Memory B cell (primary cell): ENCODE results near the gene LGALS4.
A peak's percentile ranks its signal among the peaks of the same experiment; 100 is the strongest.

ENCODE experiments used
- ATAC-seq: fragments of 150-1000 bp; cut with Tn5 transposase; 2 replicates; pipeline ENCODE4 v1.10.0; 2021; ENCODE audit warnings: low read depth, mild to moderate bottlenecking, moderate library complexity
- DNase-seq, 2 donors: peaks; one replicate each; pipeline ENCODE4 v3.0.0; 2022; ENCODE audit warnings: low spot score in 2 of 2
- H3K27ac Mint-ChIP-seq: one replicate; pipeline ENCODE4 v1.8.0; 2022; ENCODE audit warnings: mild to moderate bottlenecking, moderate library complexity, mixed read lengths
- H3K27me3 Mint-ChIP-seq: one replicate; pipeline ENCODE4 v1.8.0; 2022; ENCODE audit warnings: mixed read lengths
- H3K36me3 Mint-ChIP-seq: one replicate; pipeline ENCODE4 v1.8.0; 2022; ENCODE audit warnings: mild to moderate bottlenecking, mixed read lengths
- H3K4me1 Mint-ChIP-seq: one replicate; pipeline ENCODE4 v1.8.0; 2022; ENCODE audit warnings: mixed read lengths
- H3K4me3 Mint-ChIP-seq: one replicate; pipeline ENCODE4 v1.8.0; 2022; ENCODE audit warnings: mild to moderate bottlenecking, moderate library complexity, mixed read lengths
- H3K9me3 Mint-ChIP-seq: one replicate; pipeline ENCODE4 v1.8.0; 2022; ENCODE audit warnings: mixed read lengths

Gene LGALS4

DNA sequence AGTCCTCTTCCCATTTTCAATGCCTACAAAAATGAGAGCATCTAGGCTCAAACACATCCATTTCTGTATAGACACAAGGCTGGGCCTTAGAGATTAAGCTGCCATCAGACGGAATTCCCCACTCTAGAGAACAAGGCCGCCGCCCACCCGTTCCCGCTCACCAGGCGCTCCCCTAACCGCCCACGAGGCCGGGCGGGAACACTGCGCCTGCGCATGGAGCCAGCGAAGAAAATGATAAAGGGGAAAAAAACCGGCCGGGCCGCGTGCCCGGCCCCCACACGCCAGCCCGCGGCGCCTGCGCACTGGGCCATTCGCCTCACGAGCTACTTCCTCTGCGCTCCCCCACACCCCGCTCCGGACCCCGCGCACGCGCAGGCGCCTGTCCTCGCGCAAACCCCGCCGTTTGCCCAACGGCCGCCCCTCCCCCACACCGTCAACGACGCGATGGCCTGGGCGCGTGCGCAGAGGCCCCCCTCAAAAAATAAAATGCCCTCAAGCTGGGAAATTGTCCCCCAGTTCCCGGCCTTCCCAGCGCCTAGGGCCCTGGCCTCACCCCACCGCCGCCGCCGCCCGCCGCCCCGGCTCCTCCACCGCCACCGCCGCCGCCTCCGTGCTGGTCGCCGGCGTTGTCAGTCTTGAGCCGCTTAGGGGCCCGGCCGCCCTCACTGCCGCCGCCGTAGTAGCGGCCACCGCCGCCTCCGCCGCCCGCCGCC is 36.6 kb upstream of the LGALS4 start:
- Mint-ChIP-seq H3K36me3 (peaks cover 22% of the 10 kb centered on the region), H3K27ac (peak overlapping the region; percentile 98), H3K9me3 (no peaks in the 10 kb centered on the region), H3K27me3 (no peaks in the 10 kb centered on the region), H3K4me3 (peak overlapping the region; percentile 95), H3K4me1 (peaks cover 42% of the 10 kb centered on the region)
- DNase-seq (peak; percentile 93 to 97), ATAC-seq (peak; percentile 30)

- peaks cover 47% of the 10 kb centered on the region for H3K4me1 Mint-ChIP-seq
- H3K36me3 Mint-ChIP-seq, result peaks cover 29% of the 10 kb centered on the region
- no peaks in the 10 kb centered on the region for H3K9me3 Mint-ChIP-seq
- ATAC-seq (no peak), DNase-seq (no peak)
- no peaks in the 10 kb centered on the region for H3K27me3 Mint-ChIP-seq
- peak overlapping the region; percentile 98 for H3K27ac Mint-ChIP-seq
- H3K4me3 Mint-ChIP-seq, result peak overlapping the region; percentile 95
These were observed 35.8 kb upstream of the LGALS4 start for GRCh38 chr19:38848299-38849146.

- H3K27me3 Mint-ChIP-seq, result no peaks in the 10 kb centered on the region
- ATAC-seq (no peak), DNase-seq (no peak)
- no peaks in the 10 kb centered on the region for H3K9me3 Mint-ChIP-seq
- H3K4me1 Mint-ChIP-seq, result peaks cover 48% of the 10 kb centered on the region
- no peak overlapping the region for H3K4me3 Mint-ChIP-seq
- H3K27ac Mint-ChIP-seq, result no peak overlapping the region
- peaks cover 34% of the 10 kb centered on the region for H3K36me3 Mint-ChIP-seq
These were observed 33.4 kb upstream of the LGALS4 start for GRCh38 chr19:38846097-38846496.

GRCh38 chr19:38845374-38846024 is 32.8 kb upstream of the LGALS4 start:
- no peaks in the 10 kb centered on the region for H3K9me3 Mint-ChIP-seq
- ATAC-seq (no peak), DNase-seq (no peak)
- peaks cover 34% of the 10 kb centered on the region for H3K36me3 Mint-ChIP-seq
- H3K27me3 Mint-ChIP-seq, result no peaks in the 10 kb centered on the region
- peaks cover 46% of the 10 kb centered on the region for H3K4me1 Mint-ChIP-seq
- no peak overlapping the region for H3K27ac Mint-ChIP-seq
- H3K4me3 Mint-ChIP-seq, result no peak overlapping the region

- DNase-seq (no peak), ATAC-seq (no peak)
- Mint-ChIP-seq H3K27ac (peak overlapping the region; percentile 54), H3K36me3 (peaks cover 37% of the 10 kb centered on the region), H3K27me3 (no peaks in the 10 kb centered on the region), H3K4me3 (peak overlapping the region; percentile 1), H3K4me1 (peaks cover 48% of the 10 kb centered on the region), H3K9me3 (no peaks in the 10 kb centered on the region)
These were observed 31.4 kb upstream of the LGALS4 start for GRCh38 chr19:38844093-38844686.

- Mint-ChIP-seq H3K36me3 (peaks cover 38% of the 10 kb centered on the region), H3K27ac (no peak overlapping the region), H3K4me3 (peak overlapping the region; percentile 43), H3K27me3 (no peaks in the 10 kb centered on the region), H3K4me1 (peaks cover 42% of the 10 kb centered on the region), H3K9me3 (no peaks in the 10 kb centered on the region)
- DNase-seq (no peak), ATAC-seq (no peak)
These were observed 30.5 kb upstream of the LGALS4 start for GRCh38 chr19:38843175-38843758.

DNA sequence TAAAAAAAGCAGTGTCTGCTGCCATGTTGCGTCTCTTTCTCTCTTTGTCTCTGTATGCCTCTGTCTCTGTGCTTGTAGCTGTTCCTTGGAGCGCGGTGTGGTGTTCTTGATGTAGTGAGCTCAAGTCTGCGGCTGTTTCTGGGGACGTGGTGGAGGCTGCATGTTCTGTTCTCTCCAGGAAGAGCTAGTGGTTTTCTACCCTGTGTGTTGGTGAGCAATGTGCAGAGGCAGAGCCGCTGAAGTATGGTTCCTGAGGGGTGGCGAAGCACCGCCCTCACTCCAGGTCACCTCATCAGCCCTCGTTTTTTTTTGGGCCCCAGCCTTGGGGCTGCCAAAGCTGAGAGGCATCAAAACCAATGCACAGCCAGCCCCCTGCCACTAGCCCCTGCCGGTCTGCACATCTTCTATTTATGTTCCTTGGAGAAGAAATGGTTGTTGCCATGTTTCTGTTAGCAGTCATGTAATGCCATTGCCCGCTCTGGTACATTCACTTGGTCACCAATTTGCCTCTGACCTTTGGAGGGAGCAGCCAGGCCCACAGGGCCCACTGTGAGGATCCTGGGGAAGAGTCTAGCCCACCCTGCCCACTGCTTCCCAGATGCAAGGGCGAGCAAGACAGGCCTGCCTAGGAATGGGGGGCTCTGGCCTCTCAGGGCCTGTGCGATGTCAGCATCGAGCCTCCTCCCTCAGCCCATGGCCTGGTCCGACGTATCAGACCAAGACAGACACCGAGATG is 29.9 kb upstream of the LGALS4 start:
- peaks cover 35% of the 10 kb centered on the region for H3K36me3 Mint-ChIP-seq

GRCh38 chr19:38841787-38842438 is 29.2 kb upstream of the LGALS4 start:
- Mint-ChIP-seq H3K4me1 (peaks cover 35% of the 10 kb centered on the region), H3K4me3 (no peak overlapping the region), H3K9me3 (no peaks in the 10 kb centered on the region), H3K36me3 (peaks cover 37% of the 10 kb centered on the region), H3K27ac (peak overlapping the region; percentile 18), H3K27me3 (no peaks in the 10 kb centered on the region)
- DNase-seq (no peak), ATAC-seq (no peak)

More for the DNA sequence above, 29.9 kb upstream of the LGALS4 start:
- Mint-ChIP-seq H3K9me3 (no peaks in the 10 kb centered on the region), H3K4me3 (peak overlapping the region; percentile 78), H3K27ac (peak overlapping the region; percentile 18), H3K27me3 (no peaks in the 10 kb centered on the region), H3K4me1 (peaks cover 37% of the 10 kb centered on the region)
- ATAC-seq (peak; percentile 89), DNase-seq (no peak)

DNA sequence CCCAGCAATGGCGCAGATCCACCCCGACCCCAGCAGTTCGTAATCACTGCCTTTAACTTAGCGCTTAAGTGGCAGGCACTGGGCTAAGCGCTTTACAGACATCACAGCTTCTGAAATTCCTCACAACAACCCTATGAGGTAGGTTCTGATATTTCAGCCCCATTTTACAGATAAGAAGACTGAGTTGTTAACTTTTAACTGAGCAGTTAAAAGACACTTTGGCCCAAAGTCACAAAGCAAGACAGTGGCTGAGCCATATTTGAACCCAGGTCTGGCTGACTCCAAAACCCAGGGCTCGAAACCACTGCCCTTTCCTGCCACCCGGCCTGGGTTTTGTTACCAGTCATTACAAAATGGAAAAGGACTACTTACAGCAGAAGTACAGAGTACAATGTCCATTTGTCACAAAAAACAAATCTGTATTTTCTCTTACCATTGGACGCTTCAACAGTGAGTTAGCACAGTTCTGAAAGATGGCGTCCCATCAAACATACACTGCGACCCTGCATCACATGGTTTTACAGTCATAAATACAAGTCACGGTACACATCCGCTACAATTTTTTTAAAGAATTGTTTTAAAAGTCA is 28.5 kb upstream of the LGALS4 start:
- Mint-ChIP-seq H3K4me3 (no peak overlapping the region), H3K36me3 (peaks cover 40% of the 10 kb centered on the region), H3K4me1 (peaks cover 35% of the 10 kb centered on the region), H3K27ac (no peak overlapping the region), H3K27me3 (no peaks in the 10 kb centered on the region), H3K9me3 (no peaks in the 10 kb centered on the region)
- ATAC-seq (no peak), DNase-seq (no peak)

DNA sequence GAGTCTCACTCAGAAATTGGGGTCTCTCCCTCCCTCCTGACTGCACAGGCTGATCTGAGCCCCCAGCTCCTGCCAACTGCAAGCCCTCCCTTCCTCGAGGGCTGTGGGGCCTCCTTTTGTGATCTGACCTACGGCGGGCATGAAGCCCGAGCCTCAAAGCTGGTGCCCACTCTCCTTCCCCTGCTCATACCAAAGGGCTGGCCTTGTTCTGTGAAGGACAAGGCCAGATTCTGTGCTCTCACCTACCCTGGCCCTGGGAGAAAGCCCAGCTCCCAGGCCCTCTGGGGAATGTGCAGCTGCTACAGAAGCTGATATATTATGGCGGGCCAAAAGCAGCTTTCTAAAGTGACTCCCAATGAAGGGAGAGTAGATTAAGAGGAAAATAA is 27.8 kb upstream of the LGALS4 start:
- no peak overlapping the region for H3K27ac Mint-ChIP-seq
- H3K36me3 Mint-ChIP-seq, result peaks cover 35% of the 10 kb centered on the region
- no peak for DNase-seq
- H3K9me3 Mint-ChIP-seq, result no peaks in the 10 kb centered on the region
- H3K4me3 Mint-ChIP-seq, result no peak overlapping the region
- no peak for ATAC-seq
- H3K27me3 Mint-ChIP-seq, result no peaks in the 10 kb centered on the region
- peaks cover 31% of the 10 kb centered on the region for H3K4me1 Mint-ChIP-seq

- peaks cover 31% of the 10 kb centered on the region for H3K36me3 Mint-ChIP-seq
These were observed 27.3 kb upstream of the LGALS4 start for GRCh38 chr19:38839816-38840582.

More at GRCh38 chr19:38839816-38840582, 27.3 kb upstream of the LGALS4 start:
- no peaks in the 10 kb centered on the region for H3K9me3 Mint-ChIP-seq
- no peak overlapping the region for H3K27ac Mint-ChIP-seq
- no peak overlapping the region for H3K4me3 Mint-ChIP-seq
- H3K27me3 Mint-ChIP-seq, result no peaks in the 10 kb centered on the region
- H3K4me1 Mint-ChIP-seq, result peaks cover 28% of the 10 kb centered on the region
- no peak for DNase-seq
- ATAC-seq, result no peak
